Left ventricle myocardium inferior (tissue), 1 donor: ENCODE data around the gene SMAD2. TPM values are rescaled to one million over a fixed set of nuclear protein-coding genes. Genes with fewer than 3 reads are reported as not detected.

Source experiments
- DNase-seq: peaks from one replicate; pipeline ENCODE4 v3.0.0-alpha.2; 2020
- H3K27ac ChIP-seq: fragments of 200-600 bp; replicated peaks from 2 replicates; pipeline ENCODE4 v1.8.0; 2021
- H3K27me3 ChIP-seq: fragments of 200-600 bp; 2 replicates; pipeline ENCODE4 v1.8.0; 2021; ENCODE audit warnings: low read depth
- H3K36me3 ChIP-seq: fragments of 200-600 bp; 2 replicates; pipeline ENCODE4 v1.8.0; 2021
- H3K4me1 ChIP-seq: fragments of 200-600 bp; 2 replicates; pipeline ENCODE4 v1.8.0; 2021
- H3K4me3 ChIP-seq: fragments of 200-600 bp; 2 replicates; pipeline ENCODE4 v1.8.0; 2021; ENCODE audit warnings: mild to moderate bottlenecking, moderate library complexity
- H3K9me3 ChIP-seq: fragments of 200-600 bp; replicated peaks from 2 replicates; pipeline ENCODE4 v1.8.0; 2021
- intact Hi-C: fragments of 100-400 bp; cut with micrococcal nuclease; formaldehyde crosslinking; loops from one replicate; pipeline ENCODE4 v1.11.0; 2022
- total RNA-seq: library from RNA; stranded (reverse); fragmentation: NEBNext Ultra II Directional; extraction: Animal tissue kit (Norgen Biotek cat#: 25700); gene quantifications from one replicate; pipeline ENCODE4 v1.2.1, GENCODE V29; 2021
- TF ChIP-seq, protein P1 (sequence below): fragments of 200-600 bp; IDR thresholded peaks from 2 replicates; pipeline ENCODE4 v1.8.0; 2021; ENCODE audit warnings: antibody characterized with exemption, mild to moderate bottlenecking, borderline replicate concordance
- donor health status: DM: no; HTN: yes; CAD: no; lungs with severe emphysema.

The SMAD2 gene
- total RNA-seq, 1 donor from 2014 or later = 80.9 TPM

GRCh38 chr18:47809420-47809819 lies 121.0 kb downstream of the SMAD2 start:
- TF ChIP-seq, protein P1, sequence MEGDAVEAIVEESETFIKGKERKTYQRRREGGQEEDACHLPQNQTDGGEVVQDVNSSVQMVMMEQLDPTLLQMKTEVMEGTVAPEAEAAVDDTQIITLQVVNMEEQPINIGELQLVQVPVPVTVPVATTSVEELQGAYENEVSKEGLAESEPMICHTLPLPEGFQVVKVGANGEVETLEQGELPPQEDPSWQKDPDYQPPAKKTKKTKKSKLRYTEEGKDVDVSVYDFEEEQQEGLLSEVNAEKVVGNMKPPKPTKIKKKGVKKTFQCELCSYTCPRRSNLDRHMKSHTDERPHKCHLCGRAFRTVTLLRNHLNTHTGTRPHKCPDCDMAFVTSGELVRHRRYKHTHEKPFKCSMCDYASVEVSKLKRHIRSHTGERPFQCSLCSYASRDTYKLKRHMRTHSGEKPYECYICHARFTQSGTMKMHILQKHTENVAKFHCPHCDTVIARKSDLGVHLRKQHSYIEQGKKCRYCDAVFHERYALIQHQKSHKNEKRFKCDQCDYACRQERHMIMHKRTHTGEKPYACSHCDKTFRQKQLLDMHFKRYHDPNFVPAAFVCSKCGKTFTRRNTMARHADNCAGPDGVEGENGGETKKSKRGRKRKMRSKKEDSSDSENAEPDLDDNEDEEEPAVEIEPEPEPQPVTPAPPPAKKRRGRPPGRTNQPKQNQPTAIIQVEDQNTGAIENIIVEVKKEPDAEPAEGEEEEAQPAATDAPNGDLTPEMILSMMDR = no peak
- no peaks in the 10 kb centered on the region for H3K4me1 ChIP-seq
- no peak overlapping the region for H3K4me3 ChIP-seq
- no peak overlapping the region for H3K27ac ChIP-seq
- no peaks in the 10 kb centered on the region for H3K36me3 ChIP-seq
- DNase-seq = no peak
- no peaks in the 10 kb centered on the region for H3K27me3 ChIP-seq
- H3K9me3 ChIP-seq = peaks cover 5% of the 10 kb centered on the region
- intact Hi-C loops = no loop called here

GRCh38 chr18:47802802-47803201 lies 127.7 kb downstream of the SMAD2 start:
- Histone ChIP-seq H3K36me3 (no peaks in the 10 kb centered on the region), H3K4me3 (no peak overlapping the region), H3K27ac (no peak overlapping the region), H3K4me1 (no peaks in the 10 kb centered on the region), H3K27me3 (peaks cover 4% of the 10 kb centered on the region), H3K9me3 (peaks cover 5% of the 10 kb centered on the region)
- DNase-seq = no peak
- intact Hi-C loops = no loop called here
- TF ChIP-seq, protein P1 = no peak

GRCh38 chr18:47801817-47802216 lies 128.6 kb downstream of the SMAD2 start:
- no peak for DNase-seq
- TF ChIP-seq, protein P1 = no peak
- Histone ChIP-seq H3K27ac (no peak overlapping the region), H3K27me3 (peaks cover 4% of the 10 kb centered on the region), H3K9me3 (peaks cover 5% of the 10 kb centered on the region), H3K4me1 (no peaks in the 10 kb centered on the region), H3K36me3 (no peaks in the 10 kb centered on the region), H3K4me3 (no peak overlapping the region)
- intact Hi-C loops = no loop called here

GRCh38 chr18:47800756-47801155 lies 129.7 kb downstream of the SMAD2 start:
- no peaks in the 10 kb centered on the region for H3K4me1 ChIP-seq
- H3K27ac ChIP-seq = no peak overlapping the region
- TF ChIP-seq, protein P1 = no peak
- H3K9me3 ChIP-seq = peaks cover 5% of the 10 kb centered on the region
- intact Hi-C loops = no loop called here
- no peaks in the 10 kb centered on the region for H3K36me3 ChIP-seq
- H3K27me3 ChIP-seq = peaks cover 4% of the 10 kb centered on the region
- H3K4me3 ChIP-seq = no peak overlapping the region
- no peak for DNase-seq

- TF ChIP-seq, protein P1 = no peak
- Histone ChIP-seq H3K9me3 (peaks cover 1% of the 10 kb centered on the region), H3K27ac (no peak overlapping the region), H3K27me3 (peaks cover 4% of the 10 kb centered on the region), H3K4me3 (no peak overlapping the region), H3K4me1 (peaks cover 2% of the 10 kb centered on the region), H3K36me3 (no peaks in the 10 kb centered on the region)
- intact Hi-C loops = no loop called here
- no peak for DNase-seq
These were observed 130.2 kb downstream of the SMAD2 start for GRCh38 chr18:47800248-47800647.

DNA sequence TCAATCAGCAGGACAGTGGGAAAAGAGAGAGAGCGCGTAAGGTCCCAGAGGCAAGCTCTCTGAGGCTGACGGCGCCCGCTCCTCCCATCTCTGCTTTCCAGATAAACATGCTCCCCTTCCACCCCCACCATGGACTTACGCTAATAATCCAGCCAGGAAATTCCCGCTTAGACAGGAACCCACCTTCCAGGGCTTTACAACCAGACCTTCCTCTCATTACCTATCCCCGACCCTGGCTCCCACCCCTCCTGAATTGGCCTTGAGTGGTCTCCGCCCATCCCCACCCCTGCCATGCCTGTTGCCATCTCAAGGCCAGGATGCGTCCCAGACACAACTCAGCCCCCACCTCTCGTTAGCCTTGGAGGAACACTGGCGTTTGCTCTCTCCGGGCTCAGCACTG lies 131.1 kb downstream of the SMAD2 start:
- Histone ChIP-seq H3K36me3 (no peaks in the 10 kb centered on the region), H3K27ac (no peak overlapping the region), H3K9me3 (no peaks in the 10 kb centered on the region), H3K4me1 (peaks cover 10% of the 10 kb centered on the region), H3K4me3 (no peak overlapping the region), H3K27me3 (peaks cover 4% of the 10 kb centered on the region)
- intact Hi-C loops = no loop called here
- TF ChIP-seq, protein P1 = no peak
- no peak for DNase-seq
